GM15510 (cell line): Measurements from ENCODE around the gene NUDT10.

ENCODE experiments used
- POLR2A ChIP-seq: IDR thresholded peaks from 3 replicates; pipeline ENCODE4 v1.6.1; 2011; ENCODE audit warnings: borderline replicate concordance; ENCODE audit not compliant: insufficient read length; ENCODE audit errors: extremely low read depth

Gene NUDT10

GRCh38 chrX:51332188-51332942 lies at the start of gene NUDT10:
Gene NUDT10 (plus strand): TSS chrX:51332822. CDS start chrX:51332966, 144 bp downstream.
- no peak for TF ChIP-seq POLR2A

GRCh38 chrX:51292421-51292820 lies 40.2 kb upstream of the NUDT10 start:
- TF ChIP-seq POLR2A, result no peak

GRCh38 chrX:51296138-51296537 lies 36.5 kb upstream of the NUDT10 start:
- no peak for TF ChIP-seq POLR2A

GRCh38 chrX:51316271-51316670 lies 16.4 kb upstream of the NUDT10 start:
- TF ChIP-seq POLR2A, result no peak

GRCh38 chrX:51334276-51334675 lies 1.7 kb downstream of the NUDT10 start:
- no peak for TF ChIP-seq POLR2A

- TF ChIP-seq POLR2A, result no peak
These were observed 4.0 kb downstream of the NUDT10 start for GRCh38 chrX:51336584-51336983.

GRCh38 chrX:51361251-51361650 lies 28.6 kb downstream of the NUDT10 start:
- TF ChIP-seq POLR2A, result no peak

GRCh38 chrX:51376672-51377071 lies 44.0 kb downstream of the NUDT10 start:
- TF ChIP-seq POLR2A, result no peak
